OCI-LY1 (cell line): ENCODE data around the gene EBF4.

Experiments used
- H2AFZ ChIP-seq: fragments of 200-600 bp; sonication (generic), shearing (Covaris generic); 2 replicates; pipeline ENCODE4 v1.6.0; 2014; ENCODE audit warnings: antibody characterized with exemption, mild to moderate bottlenecking, low read length
- H3F3A ChIP-seq: fragments of 200-600 bp; sonication (generic), shearing (Covaris generic); 2 replicates; pipeline ENCODE4 v1.6.0; 2014; ENCODE audit warnings: mild to moderate bottlenecking, antibody characterized with exemption, low read length, moderate library complexity; ENCODE audit not compliant: insufficient read depth
- H3K27ac ChIP-seq: fragments of 200-600 bp; sonication (generic); 2 replicates; pipeline ENCODE4 v1.5.1; 2014; ENCODE audit warnings: low read length, mixed run types, mild to moderate bottlenecking, low read depth; ENCODE audit not compliant: poor library complexity, severe bottlenecking
- H3K27me3 ChIP-seq: fragments of 200-600 bp; sonication (generic); 2 replicates; pipeline ENCODE4 v1.6.0; 2014; ENCODE audit warnings: antibody characterized with exemption, mild to moderate bottlenecking, low read length, moderate library complexity; ENCODE audit not compliant: insufficient read depth
- H3K36me3 ChIP-seq: fragments of 200-600 bp; sonication (generic); 2 replicates; pipeline ENCODE4 v1.6.1; 2014; ENCODE audit warnings: mild to moderate bottlenecking, antibody characterized with exemption, low read length, moderate library complexity, mixed read lengths; ENCODE audit not compliant: insufficient read depth
- H3K4me1 ChIP-seq: fragments of 200-600 bp; sonication (generic); 2 replicates; pipeline ENCODE4 v1.5.1; 2014; ENCODE audit warnings: mild to moderate bottlenecking, low read length, moderate library complexity; ENCODE audit not compliant: insufficient read depth, severe bottlenecking
- H3K4me2 ChIP-seq: fragments of 200-600 bp; sonication (generic), shearing (Covaris generic); 2 replicates; pipeline ENCODE4 v1.6.1; 2014; ENCODE audit warnings: low read length
- H3K4me3 ChIP-seq: fragments of 200-600 bp; sonication (generic); 2 replicates; pipeline ENCODE4 v1.5.1; 2014; ENCODE audit warnings: low read length, low read depth, mild to moderate bottlenecking, mixed read lengths; ENCODE audit not compliant: poor library complexity, severe bottlenecking
- H3K79me2 ChIP-seq: fragments of 200-600 bp; shearing (Covaris generic); 2 replicates; pipeline ENCODE4 v1.6.1; 2016; ENCODE audit warnings: mixed run types, low read length, mixed read lengths; ENCODE audit not compliant: insufficient read depth
- H3K9ac ChIP-seq: fragments of 200-600 bp; sonication (generic), shearing (Covaris generic); 2 replicates; pipeline ENCODE4 v1.6.1; 2014; ENCODE audit warnings: mild to moderate bottlenecking, low read length, mixed read lengths
- H3K9me2 ChIP-seq: fragments of 200-600 bp; sonication (generic), shearing (Covaris generic); 2 replicates; pipeline ENCODE4 v1.6.1; 2014; ENCODE audit warnings: low read depth, mild to moderate bottlenecking, low read length, mixed read lengths
- H3K9me3 ChIP-seq: fragments of 200-600 bp; shearing (Covaris generic); 2 replicates; pipeline ENCODE4 v1.6.1; 2014; ENCODE audit warnings: low read length, mixed read lengths
- H4K20me1 ChIP-seq: fragments of 200-600 bp; sonication (generic), shearing (Covaris generic); 2 replicates; pipeline ENCODE4 v1.6.0; 2016; ENCODE audit warnings: mild to moderate bottlenecking, low read length; ENCODE audit not compliant: insufficient read depth
- CTCF ChIP-seq: fragments of 200-600 bp; sonication (generic), shearing (Covaris generic); IDR thresholded peaks from 2 replicates; pipeline ENCODE4 v1.5.1; 2017; ENCODE audit warnings: mild to moderate bottlenecking, antibody characterized with exemption, low read length, moderate library complexity, mixed read lengths
- EZH2 ChIP-seq: fragments of 200-600 bp; sonication (generic), shearing (Covaris generic); IDR thresholded peaks from 2 replicates; pipeline ENCODE4 v1.8.0; 2017; ENCODE audit warnings: borderline replicate concordance, mixed run types, mild to moderate bottlenecking, antibody characterized with exemption, low read length, moderate library complexity, mixed read lengths

EBF4 gene

GRCh38 chr20:2804041-2804828 lies 111.7 kb downstream of the EBF4 start:
- Histone ChIP-seq H3K4me2 (no peak overlapping the region), H3F3A (no peaks in the 10 kb centered on the region), H3K9ac (no peak overlapping the region), H3K4me1 (no peaks in the 10 kb centered on the region), H2AFZ (no peak overlapping the region), H3K4me3 (no peak overlapping the region), H4K20me1 (no peaks in the 10 kb centered on the region), H3K9me2 (no peaks in the 10 kb centered on the region), H3K27ac (no peak overlapping the region), H3K36me3 (no peaks in the 10 kb centered on the region), H3K9me3 (no peaks in the 10 kb centered on the region), H3K27me3 (no peaks in the 10 kb centered on the region), H3K79me2 (no peaks in the 10 kb centered on the region)
- TF ChIP-seq EZH2 (no peak), CTCF (no peak)

- H3K9me3 ChIP-seq: no peaks in the 10 kb centered on the region
- H3K9me2 ChIP-seq: no peaks in the 10 kb centered on the region
- H3K9ac ChIP-seq: no peak overlapping the region
- H3K36me3 ChIP-seq: no peaks in the 10 kb centered on the region
- H3K27ac ChIP-seq: no peak overlapping the region
- no peaks in the 10 kb centered on the region for H3K79me2 ChIP-seq
- H3K4me2 ChIP-seq: no peak overlapping the region
- no peaks in the 10 kb centered on the region for H3K4me1 ChIP-seq
- H3K27me3 ChIP-seq: no peaks in the 10 kb centered on the region
- no peaks in the 10 kb centered on the region for H4K20me1 ChIP-seq
- TF ChIP-seq CTCF (no peak), EZH2 (no peak)
- no peak overlapping the region for H2AFZ ChIP-seq
- H3F3A ChIP-seq: no peaks in the 10 kb centered on the region
- no peak overlapping the region for H3K4me3 ChIP-seq
Measured at GRCh38 chr20:2804852-2805688, 112.5 kb downstream of the EBF4 start.

- no peaks in the 10 kb centered on the region for H4K20me1 ChIP-seq
- no peak overlapping the region for H3K4me2 ChIP-seq
- H3K4me3 ChIP-seq: no peak overlapping the region
- no peaks in the 10 kb centered on the region for H3K9me3 ChIP-seq
- no peaks in the 10 kb centered on the region for H3K27me3 ChIP-seq
- no peak overlapping the region for H3K9ac ChIP-seq
- no peak overlapping the region for H2AFZ ChIP-seq
- no peaks in the 10 kb centered on the region for H3K79me2 ChIP-seq
- H3K36me3 ChIP-seq: no peaks in the 10 kb centered on the region
- H3F3A ChIP-seq: no peaks in the 10 kb centered on the region
- no peaks in the 10 kb centered on the region for H3K4me1 ChIP-seq
- no peaks in the 10 kb centered on the region for H3K9me2 ChIP-seq
- TF ChIP-seq EZH2 (no peak), CTCF (no peak)
- H3K27ac ChIP-seq: no peak overlapping the region
Measured at GRCh38 chr20:2805689-2806350, 113.2 kb downstream of the EBF4 start.
